Measurements from ENCODE around the gene STC2.

DNA sequence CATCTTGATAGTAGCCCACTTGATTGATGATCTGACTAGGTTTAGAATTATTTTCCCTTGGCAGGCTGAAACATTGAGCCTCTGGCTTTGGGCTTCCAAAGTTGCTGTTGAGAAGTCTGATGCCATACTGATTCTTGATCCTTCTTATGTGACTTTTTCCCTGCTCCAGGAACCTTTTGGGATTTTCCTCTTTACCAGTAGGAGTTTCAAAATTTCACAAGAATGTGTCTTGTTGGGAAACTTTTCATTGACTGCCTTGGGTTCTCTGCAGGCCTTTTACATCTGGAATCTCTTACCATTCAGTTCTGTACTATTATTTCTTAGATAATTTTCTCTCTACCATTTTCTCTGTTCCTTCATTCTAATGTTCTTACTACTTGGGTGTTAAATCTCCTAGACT is 20.0 kb downstream of the STC2 start:
- TF ChIP-seq CTCF (IDR thresholded peaks at IDR 0.05; ENCODE audit: low read depth, low read length, poor library complexity, severe bottlenecking) (no peak), EZH2phosphoT487 (IDR thresholded peaks at IDR 0.05; ENCODE audit: borderline replicate concordance, low read length) (no peak)

Measured in DOHH2 (cell line).